Liver (tissue), 9 donors: ENCODE measurements around the gene DNAH5. TPM values are rescaled to one million over a fixed set of nuclear protein-coding genes. Genes with fewer than 3 reads are reported as not detected.

Experiments
- DNase-seq: peaks from one replicate; pipeline ENCODE4 v3.0.0-alpha.2; 2017; ENCODE audit warnings: low spot score
- H3K27ac ChIP-seq, 2 donors: one replicate each; pipeline ENCODE4 v1.7.0; 2013; ENCODE audit warnings: inconsistent platforms in 2 of 2, low read length in 2 of 2, control low read depth in 1 of 2, low read depth in 1 of 2, mild to moderate bottlenecking in 1 of 2
- H3K27me3 ChIP-seq, 4 donors: one replicate each; pipeline versions ENCODE4 v1.6.1 to v1.7.0; 2013; ENCODE audit warnings: low read length in 3 of 4, inconsistent platforms in 1 of 4, mild to moderate bottlenecking in 1 of 4, moderate library complexity in 1 of 4; ENCODE audit not compliant: control insufficient read depth in 4 of 4, insufficient read depth in 4 of 4
- H3K36me3 ChIP-seq, 4 donors: one replicate each; pipeline versions ENCODE4 v1.6.1 to v1.7.0; 2013; ENCODE audit warnings: low read length in 3 of 4, mild to moderate bottlenecking in 3 of 4, low read depth in 1 of 4, moderate library complexity in 1 of 4; ENCODE audit not compliant: control insufficient read depth in 4 of 4, insufficient read depth in 3 of 4
- H3K4me1 ChIP-seq, 4 donors: one replicate each; pipeline versions ENCODE4 v1.6.1 to v1.7.0; 2013; ENCODE audit warnings: low read length in 3 of 4, mild to moderate bottlenecking in 3 of 4, moderate library complexity in 1 of 4; ENCODE audit not compliant: control insufficient read depth in 4 of 4, insufficient read depth in 4 of 4
- H3K4me3 ChIP-seq, 3 donors: one replicate each; pipeline versions ENCODE4 v1.6.1 to v1.7.0; 2013; ENCODE audit warnings: low read length in 3 of 3, control low read depth in 1 of 3, low read depth in 1 of 3, mild to moderate bottlenecking in 1 of 3
- H3K9ac ChIP-seq, 2 donors: one replicate each; pipeline ENCODE4 v1.7.0; 2013; ENCODE audit warnings: low read length in 2 of 2, mild to moderate bottlenecking in 2 of 2, moderate library complexity in 2 of 2, control low read depth in 1 of 2, low read depth in 1 of 2
- H3K9me3 ChIP-seq, 4 donors: one replicate each; pipeline versions ENCODE4 v1.6.1 to v1.7.0; 2013; ENCODE audit warnings: low read length in 3 of 4; ENCODE audit not compliant: control insufficient read depth in 4 of 4
- EGR1 ChIP-seq, 2 donors: IDR thresholded peaks; 2 replicates each; pipeline ENCODE4 v1.6.1; 2016 to 2018; ENCODE audit warnings: antibody characterized with exemption in 2 of 2, low read depth in 2 of 2
- FOXA1 ChIP-seq: IDR thresholded peaks from 2 replicates; pipeline ENCODE4 v1.6.1; 2016; ENCODE audit warnings: antibody characterized with exemption
- GABPA ChIP-seq, 2 donors: IDR thresholded peaks in 1 of 2; conservative IDR thresholded peaks in 1 of 2; 2 replicates each; pipeline ENCODE4 v1.6.1; 2016; ENCODE audit warnings: antibody characterized with exemption in 2 of 2, mild to moderate bottlenecking in 1 of 2, moderate library complexity in 1 of 2
- HNF4A ChIP-seq, 2 donors: conservative IDR thresholded peaks; 2 replicates each; pipeline ENCODE4 v1.6.1; 2016; ENCODE audit warnings: antibody characterized with exemption in 2 of 2, mild to moderate bottlenecking in 2 of 2
- HNF4G ChIP-seq: IDR thresholded peaks from 2 replicates; pipeline ENCODE4 v1.6.1; 2016; ENCODE audit warnings: antibody characterized with exemption
- JUND ChIP-seq, 2 donors: IDR thresholded peaks; 2 replicates each; pipeline ENCODE4 v1.6.1; 2016; ENCODE audit warnings: antibody characterized with exemption in 2 of 2
- NR2F2 ChIP-seq: IDR thresholded peaks from 2 replicates; pipeline ENCODE4 v1.6.1; 2016; ENCODE audit warnings: antibody characterized with exemption
- RAD21 ChIP-seq, 2 donors: IDR thresholded peaks; 2 replicates each; pipeline ENCODE4 v1.6.1; 2016; ENCODE audit warnings: antibody characterized with exemption in 2 of 2, mild to moderate bottlenecking in 2 of 2
- SP1 ChIP-seq: IDR thresholded peaks from 2 replicates; pipeline ENCODE4 v1.6.1; 2018; ENCODE audit warnings: antibody characterized with exemption, mild to moderate bottlenecking
- TAF1 ChIP-seq: conservative IDR thresholded peaks from 2 replicates; pipeline ENCODE4 v1.6.1; 2016; ENCODE audit warnings: antibody characterized with exemption, mild to moderate bottlenecking
- YY1 ChIP-seq: IDR thresholded peaks from 2 replicates; pipeline ENCODE4 v1.6.1; 2016; ENCODE audit warnings: antibody characterized with exemption, mild to moderate bottlenecking
- WGBS: extraction: QIAGEN DNeasy Blood & Tissue Kit; methylation state at CpG from one replicate; pipeline ENCODE4 v1.1.7; 2013; 5-methylcytosine and 5-hydroxymethylcytosine counted together
- polyA plus RNA-seq, 2 donors: library from polyadenylated mRNA; stranded (reverse) in 1 of 2; unstranded in 1 of 2; fragments of 200-250 nt in 1 of 2; fragments of >200 nt in 1 of 2; fragmentation: Nextera tagmentation in 1 of 2; extraction: Ambion mirVana in 1 of 2; gene quantifications; one replicate each; pipeline versions ENCODE4 v1.2.1 to v1.2.3, GENCODE V29; 2013 to 2015
- total RNA-seq, 2 donors: library from RNA; depleted of rRNA; stranded (reverse); fragments of >200 nt; gene quantifications; one replicate each; pipeline ENCODE4 v1.2.3, GENCODE V29; 2014
- TF ChIP-seq, protein P1 (sequence below): fragments of 150-350 bp; IDR thresholded peaks from 2 replicates; pipeline ENCODE4 v1.5.1; 2017; ENCODE audit warnings: improper control_type of control experiment, low read depth, low read length; ENCODE audit not compliant: missing input control
- TF ChIP-seq, protein P2 (sequence below): IDR thresholded peaks from 2 replicates; pipeline ENCODE4 v1.6.1; 2016; ENCODE audit warnings: antibody characterized with exemption, mild to moderate bottlenecking
- TF ChIP-seq, protein P3 (sequence below): IDR thresholded peaks from 2 replicates; pipeline ENCODE4 v1.6.1; 2016; ENCODE audit warnings: antibody characterized with exemption
- TF ChIP-seq, protein P4 (sequence below): IDR thresholded peaks from 2 replicates; pipeline ENCODE4 v1.6.1; 2016; ENCODE audit warnings: antibody characterized with exemption
- TF ChIP-seq, protein P5 (sequence below): IDR thresholded peaks from 2 replicates; pipeline ENCODE4 v1.6.1; 2016; ENCODE audit warnings: antibody characterized with exemption
- donor health status: healthy.
- donor health status: healthy.
- donor health status: healthy.
- donor health status: healthy.
- donor health status: healthy.

Gene DNAH5
- total and polyA plus RNA-seq, 4 donors = 0.19 to 14.8 (median 4.4) TPM

DNA sequence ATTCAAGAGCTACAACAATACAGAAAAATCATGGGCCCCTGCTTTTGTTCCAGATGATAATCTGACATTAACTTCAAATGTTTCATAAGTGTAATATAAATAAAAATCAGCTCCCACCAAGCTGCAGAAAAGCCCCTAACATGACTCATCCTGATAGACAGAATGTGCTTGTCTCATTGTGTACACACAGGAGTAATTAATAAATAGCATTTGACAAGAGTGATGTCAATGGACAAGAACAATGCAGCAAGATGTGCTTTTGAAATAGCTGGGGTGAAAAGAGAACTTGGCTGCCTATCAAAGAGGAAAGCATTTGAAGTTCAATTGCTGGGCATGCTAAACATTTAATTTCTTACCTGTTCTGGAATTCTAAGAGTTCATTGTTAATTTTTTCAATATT, 79.2 kb downstream of the DNAH5 start (continued):
- TF ChIP-seq TAF1 = no peak

DNA sequence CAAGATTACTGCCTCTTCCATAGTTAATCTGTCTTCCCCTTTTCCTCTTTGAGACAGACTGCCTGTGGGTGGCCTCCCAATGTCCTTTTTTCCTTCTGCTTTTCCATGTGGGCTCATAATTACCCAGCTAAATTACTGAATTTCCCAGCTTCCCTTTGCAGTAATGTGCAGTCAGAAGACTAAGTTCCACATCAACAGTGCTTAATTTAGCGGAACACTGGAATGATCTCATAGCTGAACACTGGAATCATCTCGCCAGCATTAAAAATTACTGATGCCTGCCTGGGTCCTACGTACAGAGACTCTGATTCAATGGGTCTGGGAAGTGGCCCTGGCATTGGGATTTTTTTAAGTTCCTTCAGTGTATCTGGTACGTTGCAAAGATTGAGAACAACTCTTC, 84.3 kb downstream of the DNAH5 start:
- no peak for DNase-seq

More for the DNA sequence above, 84.3 kb downstream of the DNAH5 start:
- no peaks in the 10 kb centered on the region for H3K4me1 ChIP-seq
- H3K9ac ChIP-seq = no peak overlapping the region
- no peaks in the 10 kb centered on the region for H3K27me3 ChIP-seq
- no peak overlapping the region for H3K27ac ChIP-seq
- H3K9me3 ChIP-seq = peaks cover 0 to 2% (median 0%) of the 10 kb centered on the region in 4 donors
- no peak overlapping the region for H3K4me3 ChIP-seq
- TF ChIP-seq EGR1 (IDR thresholded peaks at IDR 0.05; ENCODE audit: low read depth in 2 of 2) (no peak), JUND (IDR thresholded peaks at IDR 0.05) (no peak), SP1 (no peak), FOXA1 (no peak), TAF1 (no peak), HNF4G (no peak), HNF4A (conservative IDR thresholded peaks at IDR 0.05) (no peak), GABPA (IDR thresholded peaks at IDR 0.05 in 1 of 2, conservative IDR thresholded peaks at IDR 0.05 in 1 of 2) (no peak), RAD21 (IDR thresholded peaks at IDR 0.05) (no peak), NR2F2 (no peak), YY1 (no peak)
- TF ChIP-seq, protein P1, sequence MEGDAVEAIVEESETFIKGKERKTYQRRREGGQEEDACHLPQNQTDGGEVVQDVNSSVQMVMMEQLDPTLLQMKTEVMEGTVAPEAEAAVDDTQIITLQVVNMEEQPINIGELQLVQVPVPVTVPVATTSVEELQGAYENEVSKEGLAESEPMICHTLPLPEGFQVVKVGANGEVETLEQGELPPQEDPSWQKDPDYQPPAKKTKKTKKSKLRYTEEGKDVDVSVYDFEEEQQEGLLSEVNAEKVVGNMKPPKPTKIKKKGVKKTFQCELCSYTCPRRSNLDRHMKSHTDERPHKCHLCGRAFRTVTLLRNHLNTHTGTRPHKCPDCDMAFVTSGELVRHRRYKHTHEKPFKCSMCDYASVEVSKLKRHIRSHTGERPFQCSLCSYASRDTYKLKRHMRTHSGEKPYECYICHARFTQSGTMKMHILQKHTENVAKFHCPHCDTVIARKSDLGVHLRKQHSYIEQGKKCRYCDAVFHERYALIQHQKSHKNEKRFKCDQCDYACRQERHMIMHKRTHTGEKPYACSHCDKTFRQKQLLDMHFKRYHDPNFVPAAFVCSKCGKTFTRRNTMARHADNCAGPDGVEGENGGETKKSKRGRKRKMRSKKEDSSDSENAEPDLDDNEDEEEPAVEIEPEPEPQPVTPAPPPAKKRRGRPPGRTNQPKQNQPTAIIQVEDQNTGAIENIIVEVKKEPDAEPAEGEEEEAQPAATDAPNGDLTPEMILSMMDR = no peak
- TF ChIP-seq, protein P2, sequence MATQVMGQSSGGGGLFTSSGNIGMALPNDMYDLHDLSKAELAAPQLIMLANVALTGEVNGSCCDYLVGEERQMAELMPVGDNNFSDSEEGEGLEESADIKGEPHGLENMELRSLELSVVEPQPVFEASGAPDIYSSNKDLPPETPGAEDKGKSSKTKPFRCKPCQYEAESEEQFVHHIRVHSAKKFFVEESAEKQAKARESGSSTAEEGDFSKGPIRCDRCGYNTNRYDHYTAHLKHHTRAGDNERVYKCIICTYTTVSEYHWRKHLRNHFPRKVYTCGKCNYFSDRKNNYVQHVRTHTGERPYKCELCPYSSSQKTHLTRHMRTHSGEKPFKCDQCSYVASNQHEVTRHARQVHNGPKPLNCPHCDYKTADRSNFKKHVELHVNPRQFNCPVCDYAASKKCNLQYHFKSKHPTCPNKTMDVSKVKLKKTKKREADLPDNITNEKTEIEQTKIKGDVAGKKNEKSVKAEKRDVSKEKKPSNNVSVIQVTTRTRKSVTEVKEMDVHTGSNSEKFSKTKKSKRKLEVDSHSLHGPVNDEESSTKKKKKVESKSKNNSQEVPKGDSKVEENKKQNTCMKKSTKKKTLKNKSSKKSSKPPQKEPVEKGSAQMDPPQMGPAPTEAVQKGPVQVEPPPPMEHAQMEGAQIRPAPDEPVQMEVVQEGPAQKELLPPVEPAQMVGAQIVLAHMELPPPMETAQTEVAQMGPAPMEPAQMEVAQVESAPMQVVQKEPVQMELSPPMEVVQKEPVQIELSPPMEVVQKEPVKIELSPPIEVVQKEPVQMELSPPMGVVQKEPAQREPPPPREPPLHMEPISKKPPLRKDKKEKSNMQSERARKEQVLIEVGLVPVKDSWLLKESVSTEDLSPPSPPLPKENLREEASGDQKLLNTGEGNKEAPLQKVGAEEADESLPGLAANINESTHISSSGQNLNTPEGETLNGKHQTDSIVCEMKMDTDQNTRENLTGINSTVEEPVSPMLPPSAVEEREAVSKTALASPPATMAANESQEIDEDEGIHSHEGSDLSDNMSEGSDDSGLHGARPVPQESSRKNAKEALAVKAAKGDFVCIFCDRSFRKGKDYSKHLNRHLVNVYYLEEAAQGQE = no peak
- TF ChIP-seq, protein P3, sequence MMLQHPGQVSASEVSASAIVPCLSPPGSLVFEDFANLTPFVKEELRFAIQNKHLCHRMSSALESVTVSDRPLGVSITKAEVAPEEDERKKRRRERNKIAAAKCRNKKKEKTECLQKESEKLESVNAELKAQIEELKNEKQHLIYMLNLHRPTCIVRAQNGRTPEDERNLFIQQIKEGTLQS = no peak
- TF ChIP-seq, protein P4, sequence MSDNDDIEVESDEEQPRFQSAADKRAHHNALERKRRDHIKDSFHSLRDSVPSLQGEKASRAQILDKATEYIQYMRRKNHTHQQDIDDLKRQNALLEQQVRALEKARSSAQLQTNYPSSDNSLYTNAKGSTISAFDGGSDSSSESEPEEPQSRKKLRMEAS = no peak
- TF ChIP-seq, protein P5, sequence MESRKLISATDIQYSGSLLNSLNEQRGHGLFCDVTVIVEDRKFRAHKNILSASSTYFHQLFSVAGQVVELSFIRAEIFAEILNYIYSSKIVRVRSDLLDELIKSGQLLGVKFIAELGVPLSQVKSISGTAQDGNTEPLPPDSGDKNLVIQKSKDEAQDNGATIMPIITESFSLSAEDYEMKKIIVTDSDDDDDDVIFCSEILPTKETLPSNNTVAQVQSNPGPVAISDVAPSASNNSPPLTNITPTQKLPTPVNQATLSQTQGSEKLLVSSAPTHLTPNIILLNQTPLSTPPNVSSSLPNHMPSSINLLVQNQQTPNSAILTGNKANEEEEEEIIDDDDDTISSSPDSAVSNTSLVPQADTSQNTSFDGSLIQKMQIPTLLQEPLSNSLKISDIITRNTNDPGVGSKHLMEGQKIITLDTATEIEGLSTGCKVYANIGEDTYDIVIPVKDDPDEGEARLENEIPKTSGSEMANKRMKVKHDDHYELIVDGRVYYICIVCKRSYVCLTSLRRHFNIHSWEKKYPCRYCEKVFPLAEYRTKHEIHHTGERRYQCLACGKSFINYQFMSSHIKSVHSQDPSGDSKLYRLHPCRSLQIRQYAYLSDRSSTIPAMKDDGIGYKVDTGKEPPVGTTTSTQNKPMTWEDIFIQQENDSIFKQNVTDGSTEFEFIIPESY = no peak
- no peaks in the 10 kb centered on the region for H3K36me3 ChIP-seq
- 71% methylated on average over 4 of the region's 4 CpGs for WGBS
